ENCODE data around the gene ABAT. TPM values are rescaled to one million over a fixed set of nuclear protein-coding genes. Genes with fewer than 3 reads are reported as not detected.
"Not testable (repeated sequence)": the region's sequence is repeated elsewhere in the genome, so short reads cannot be mapped to it uniquely, and the experiment has no call there.

Gene ABAT
- total RNA-seq, 1 donor from 2014 or later = 2.6 TPM

- intact Hi-C loops (cut with micrococcal nuclease) = no loop called here
- no peak for ATAC-seq
Measured at GRCh38 chr16:8763899-8764298, 89.5 kb downstream of the ABAT start.

GRCh38 chr16:8764525-8765250, 90.3 kb downstream of the ABAT start:
- intact Hi-C loops (cut with micrococcal nuclease) = no loop called here
- ATAC-seq = no peak
- no peak for DNase-seq

More at GRCh38 chr16:8763899-8764298, 89.5 kb downstream of the ABAT start:
- no peak for DNase-seq

- no peak for ATAC-seq
- DNase-seq = no peak
- intact Hi-C loops (cut with micrococcal nuclease) = no loop called here
Measured at GRCh38 chr16:8767176-8767575, 92.8 kb downstream of the ABAT start.

- intact Hi-C loops (cut with micrococcal nuclease) = no loop called here
- ATAC-seq (no peak), DNase-seq (no peak)
Measured at GRCh38 chr16:8768283-8768682, 93.9 kb downstream of the ABAT start.

GRCh38 chr16:8768692-8769091, 94.3 kb downstream of the ABAT start:
- DNase-seq (no peak), ATAC-seq (no peak)
- intact Hi-C loops (cut with micrococcal nuclease) = no loop called here

- intact Hi-C loops (cut with micrococcal nuclease) = no loop called here
- DNase-seq (no peak), ATAC-seq (no peak)
Measured at GRCh38 chr16:8773537-8773936, 99.1 kb downstream of the ABAT start.

GRCh38 chr16:8774208-8774607, 99.8 kb downstream of the ABAT start:
- DNase-seq (no peak), ATAC-seq (no peak)
- intact Hi-C loops (cut with micrococcal nuclease) = no loop called here

GRCh38 chr16:8775359-8775758, 100.9 kb downstream of the ABAT start:
- DNase-seq (no peak), ATAC-seq (no peak)
- intact Hi-C loops (cut with micrococcal nuclease) = no loop called here

GRCh38 chr16:8776129-8776584, 101.7 kb downstream of the ABAT start:
- ATAC-seq = no peak

GRCh38 chr16:8777217-8777616, 102.8 kb downstream of the ABAT start:
- ATAC-seq = no peak
- intact Hi-C loops (cut with micrococcal nuclease) = no loop called here
- no peak for DNase-seq

More at GRCh38 chr16:8776129-8776584, 101.7 kb downstream of the ABAT start:
- intact Hi-C loops (cut with micrococcal nuclease) = no loop called here
- DNase-seq = no peak

- ATAC-seq = no peak
- no peak for DNase-seq
- intact Hi-C loops (cut with micrococcal nuclease) = no loop called here
Measured at GRCh38 chr16:8781797-8782196, 107.4 kb downstream of the ABAT start.

GRCh38 chr16:8782673-8783072, 108.3 kb downstream of the ABAT start:
- ATAC-seq (no peak), DNase-seq (no peak)
- intact Hi-C loops (cut with micrococcal nuclease) = no loop called here

- intact Hi-C loops (cut with micrococcal nuclease) = no loop called here
- ATAC-seq (no peak), DNase-seq (no peak)
Measured at GRCh38 chr16:8785408-8785807, 111.0 kb downstream of the ABAT start.

- ATAC-seq; intact Hi-C loops (cut with micrococcal nuclease); DNase-seq: not testable (repeated sequence)
Measured at GRCh38 chr16:8786316-8786715, 111.9 kb downstream of the ABAT start.

GRCh38 chr16:8788578-8789172, 114.3 kb downstream of the ABAT start:
- DNase-seq (no peak), ATAC-seq (no peak)
- intact Hi-C loops (cut with micrococcal nuclease) = no loop called here

- ATAC-seq = no peak
- no peak for DNase-seq
- intact Hi-C loops (cut with micrococcal nuclease) = no loop called here
Measured at GRCh38 chr16:8795091-8795490, 120.7 kb downstream of the ABAT start.

- DNase-seq = no peak
- ATAC-seq = no peak
- intact Hi-C loops (cut with micrococcal nuclease) = no loop called here
Measured at GRCh38 chr16:8795818-8796217, 121.4 kb downstream of the ABAT start.

GRCh38 chr16:8796469-8797363, 122.3 kb downstream of the ABAT start:
- no peak for ATAC-seq

GRCh38 chr16:8797364-8798173, 123.2 kb downstream of the ABAT start, which contains the start of the genes PMM2 and TMEM186:
Gene PMM2 (plus strand): TSS chr16:8797839. CDS start chr16:8797883, 44 bp downstream.
Gene TMEM186 (minus strand): TSS chr16:8797639. CDS start chr16:8797614, 25 bp downstream.
- ATAC-seq (peak; percentile 100), DNase-seq (peak; percentile 97)
- intact Hi-C loops (cut with micrococcal nuclease) = no loop called here

More at GRCh38 chr16:8796469-8797363, 122.3 kb downstream of the ABAT start:
- no peak for DNase-seq
- intact Hi-C loops (cut with micrococcal nuclease) = no loop called here

All from left ventricle myocardium superior (tissue), 1 donor.